GM18519 (cell line): ENCODE measurements around the gene SYNE4.

Experiments used
- ATAC-seq: cut with Tn5 transposase; IDR thresholded peaks from one replicate; pipeline ENCODE4 v1.9.1; 2021; ENCODE audit warnings: mild to moderate bottlenecking, moderate library complexity; ENCODE audit not compliant: unreplicated experiment, low FRiP score

SYNE4 gene

DNA sequence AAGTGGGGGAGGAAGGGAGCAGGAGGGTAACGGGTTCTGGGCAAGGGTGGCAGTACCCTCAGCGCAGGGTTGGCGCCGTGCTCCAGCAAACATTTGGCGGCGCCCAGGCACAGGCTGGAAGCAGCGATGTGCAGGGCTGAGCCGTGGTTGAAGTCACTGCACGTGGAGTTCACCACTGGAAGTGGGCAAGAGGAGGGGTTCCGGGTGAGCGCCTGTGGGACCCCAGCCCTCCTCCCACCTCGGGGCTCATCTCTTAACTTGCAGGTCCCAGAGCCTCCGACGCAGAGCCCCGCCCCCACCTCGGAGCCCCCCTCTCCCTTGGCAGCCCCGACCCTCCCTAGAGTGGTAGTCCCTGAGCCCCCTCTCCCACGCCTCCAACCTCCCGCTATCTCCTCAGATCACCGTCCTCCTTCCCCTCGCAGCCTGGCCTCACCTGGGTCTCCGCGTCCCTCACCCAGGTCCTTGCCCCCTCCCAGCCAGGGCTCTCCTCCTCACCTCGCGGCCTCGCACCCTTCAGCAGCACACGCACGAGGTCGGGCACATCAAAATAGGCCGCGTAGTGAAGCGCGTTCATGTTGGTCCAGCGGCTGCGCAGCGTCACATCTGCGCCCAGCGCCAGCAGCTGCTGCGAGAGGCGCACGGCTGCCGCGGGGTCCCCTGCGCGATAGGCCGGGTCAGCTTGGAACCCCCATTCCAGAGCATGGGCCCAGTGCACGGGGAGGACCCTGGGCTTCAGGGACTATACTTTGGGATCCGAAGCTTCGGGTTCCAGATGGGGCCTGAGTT, 17.7 kb upstream of the SYNE4 start:
- ATAC-seq: no peak

GRCh38 chr19:36025541-36025940, 16.9 kb upstream of the SYNE4 start:
- ATAC-seq: no peak

GRCh38 chr19:36023432-36023831, 14.8 kb upstream of the SYNE4 start:
- ATAC-seq: no peak

DNA sequence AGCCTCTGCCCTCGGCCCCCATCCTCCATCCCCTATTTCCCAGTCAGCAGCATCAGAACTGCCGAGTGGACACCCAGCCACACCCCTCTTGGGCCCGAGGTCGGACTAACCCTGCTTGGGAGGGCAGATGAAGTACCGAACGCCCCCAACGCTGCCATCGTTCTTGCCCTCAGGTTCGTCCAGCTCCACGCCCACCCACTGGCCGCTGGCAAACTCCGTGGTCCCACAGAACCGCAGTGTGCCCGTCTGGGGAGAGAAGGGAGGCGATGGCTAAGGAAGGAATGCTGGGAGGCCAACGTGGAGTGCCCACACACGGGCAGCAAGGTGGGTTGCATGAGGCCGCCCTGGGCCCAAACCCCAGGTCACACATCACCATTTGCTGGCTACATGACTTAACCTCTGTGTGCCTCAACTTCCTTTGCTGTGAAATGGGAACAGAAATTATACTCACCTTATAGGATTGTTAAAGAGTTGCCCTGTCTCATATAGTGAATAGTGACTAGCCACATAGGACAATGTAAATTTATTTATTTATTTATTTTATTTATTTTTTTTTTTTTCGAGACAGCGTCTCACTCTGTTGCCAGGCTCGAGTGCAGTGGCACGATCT, 10.6 kb upstream of the SYNE4 start:
- ATAC-seq: no peak

GRCh38 chr19:36014012-36014924, 5.7 kb upstream of the SYNE4 start, which contains the start of gene ALKBH6:
Gene ALKBH6 (minus strand): TSS chr19:36014213. CDS start chr19:36013397, 816 bp downstream.
- ATAC-seq: peak; percentile 81

DNA sequence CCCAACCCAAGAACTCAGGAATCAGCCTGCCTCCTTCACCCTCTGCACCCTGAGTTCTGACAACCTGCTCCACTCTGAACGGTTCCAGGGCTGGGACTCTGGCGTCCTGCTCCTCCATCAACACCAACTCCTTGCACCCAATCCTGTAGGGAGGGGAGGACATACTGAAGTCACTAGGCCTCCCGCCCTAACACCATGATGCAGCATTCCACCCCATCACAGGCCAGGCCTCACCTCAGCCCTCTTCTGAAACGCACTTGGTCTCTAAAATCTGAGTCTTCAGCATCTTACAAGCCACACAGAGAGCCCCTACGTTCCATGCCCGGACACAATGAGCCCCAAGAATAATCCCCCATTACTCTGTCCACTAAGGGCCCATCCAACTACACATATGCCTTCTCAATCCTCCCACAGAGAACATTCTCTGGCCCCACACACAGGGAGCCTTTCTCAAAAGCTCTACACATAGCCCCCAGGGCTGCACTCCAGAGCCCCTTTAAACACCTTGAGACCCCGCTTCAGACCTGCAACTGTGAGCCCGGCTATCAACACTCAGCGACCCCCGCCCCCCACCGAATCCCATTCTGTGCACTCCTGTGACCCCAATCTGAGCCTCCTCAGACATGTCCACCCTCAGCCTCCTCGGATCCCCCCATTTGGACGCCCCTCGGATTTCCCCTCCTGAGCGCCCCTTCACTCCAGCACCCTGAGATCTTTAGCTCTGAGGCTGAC, 4.8 kb upstream of the SYNE4 start:
- ATAC-seq: no peak

DNA sequence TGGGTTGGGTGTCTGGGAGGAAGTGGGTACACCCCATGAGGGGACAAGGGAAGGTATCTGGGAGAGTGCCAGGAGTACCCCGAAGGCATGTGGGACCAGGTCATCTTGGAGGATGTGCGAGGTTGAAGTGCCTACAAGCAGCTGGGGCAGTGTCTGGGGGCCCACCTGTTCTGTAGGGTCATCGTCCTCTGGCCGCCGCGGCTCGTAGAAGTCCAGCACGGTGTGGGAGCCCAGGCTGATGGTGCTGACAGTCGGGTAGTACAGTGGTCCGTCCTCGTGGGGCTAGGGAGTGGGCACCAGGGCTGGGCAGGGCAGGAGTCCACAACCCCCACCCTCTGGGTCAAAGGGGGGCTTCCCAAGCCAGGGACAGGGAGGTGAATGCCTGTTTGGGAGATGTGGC, 1.8 kb upstream of the SYNE4 start:
- ATAC-seq: no peak

DNA sequence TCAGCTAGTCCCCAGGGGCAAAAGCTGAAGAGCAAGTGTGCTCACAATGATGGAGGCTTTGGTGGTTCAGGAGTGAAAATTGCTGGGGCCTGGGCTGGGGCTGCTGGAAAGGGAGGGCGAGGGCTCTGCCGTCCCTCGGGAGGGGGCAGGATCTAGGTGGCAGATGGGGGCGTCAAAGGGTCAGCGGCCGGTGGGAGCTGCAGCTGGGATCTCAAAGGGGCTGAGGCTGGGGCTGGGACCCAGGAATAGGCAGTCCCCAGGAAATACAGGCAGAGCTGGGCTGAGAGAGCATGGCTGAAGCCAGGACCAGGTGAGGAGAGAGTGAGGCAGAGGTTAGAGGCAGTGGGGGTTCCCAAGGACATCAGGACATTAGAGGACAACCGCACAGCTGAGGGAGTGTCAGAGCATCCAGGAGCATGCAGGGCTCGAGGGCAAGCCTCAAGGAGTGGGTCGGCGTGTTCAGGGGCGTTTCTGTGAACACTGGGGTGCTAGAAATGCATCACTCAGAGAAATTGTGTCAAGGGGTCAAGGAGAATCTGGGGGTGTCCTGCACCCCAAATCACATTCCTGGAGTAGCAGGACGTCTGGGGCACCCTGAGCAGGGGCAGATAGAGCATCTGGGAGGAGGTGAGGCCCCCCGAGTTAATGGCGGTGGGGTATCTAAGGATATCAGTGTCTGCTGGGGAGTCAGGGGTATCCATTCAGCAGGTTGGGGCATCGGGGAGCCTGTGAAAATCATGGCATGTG, 1.2 kb upstream of the SYNE4 start:
- no peak for ATAC-seq

- no peak for ATAC-seq
Observed at GRCh38 chr19:36009220-36009619, 607 bp upstream of the SYNE4 start.

- no peak for ATAC-seq
Observed at GRCh38 chr19:36006955-36007354, 1.7 kb downstream of the SYNE4 start.

DNA sequence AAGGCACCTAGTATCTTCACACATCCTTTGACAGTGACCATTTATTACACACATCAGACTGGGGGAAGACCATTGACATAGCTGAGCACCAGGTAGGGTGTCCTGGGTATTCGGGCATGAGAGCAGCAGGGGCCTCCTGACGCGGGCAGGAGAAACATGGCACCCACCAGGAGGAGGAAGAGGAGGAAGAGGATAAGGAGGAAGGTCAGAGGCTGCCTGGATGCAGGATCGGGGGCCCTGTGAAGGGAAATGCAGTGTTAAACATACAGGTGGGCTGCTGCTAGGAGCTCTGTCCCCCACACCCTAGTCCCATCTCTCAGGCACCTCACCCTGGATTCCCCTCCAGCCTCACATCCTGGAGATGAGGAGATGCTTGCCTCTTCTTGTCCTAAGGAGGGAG, 5.3 kb downstream of the SYNE4 start:
- no peak for ATAC-seq

DNA sequence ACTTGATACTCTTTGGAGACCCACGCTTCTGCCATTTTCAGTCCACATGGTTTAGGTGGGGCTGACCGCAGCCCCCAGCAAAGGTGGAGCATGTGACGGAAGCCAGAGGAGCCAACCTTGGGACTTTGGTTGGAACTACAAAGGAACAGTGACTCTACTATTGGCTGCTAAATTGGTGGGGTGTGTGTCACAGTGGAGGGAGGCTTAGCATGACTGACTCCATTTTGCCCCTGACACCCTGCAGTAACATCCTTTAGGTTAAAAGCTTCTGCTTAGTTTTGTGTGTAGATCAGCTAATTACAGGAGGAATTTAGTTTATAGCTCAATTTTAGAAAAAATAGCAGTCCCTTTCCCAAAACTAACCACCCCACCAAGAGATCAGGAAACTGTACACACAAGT, 7.0 kb downstream of the SYNE4 start:
- ATAC-seq: no peak

DNA sequence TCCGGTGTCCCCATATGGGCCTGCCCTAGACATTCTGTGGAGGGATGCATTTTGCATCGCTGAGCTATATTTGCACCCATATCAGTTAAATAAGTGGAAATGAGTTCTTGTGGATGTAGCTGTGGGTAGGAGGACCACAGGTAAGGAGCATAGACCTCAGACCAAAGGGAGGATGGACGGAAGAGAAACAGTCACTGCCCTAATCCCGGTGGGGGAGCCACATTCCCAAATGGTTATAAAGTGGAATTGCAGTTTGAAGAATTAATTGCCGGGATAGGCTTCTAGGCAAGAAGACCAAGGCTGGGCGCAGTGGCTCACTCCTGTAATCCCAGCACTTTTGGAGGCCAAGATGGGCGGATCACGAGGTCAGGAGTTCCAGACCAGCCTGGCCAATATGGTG, 11.8 kb downstream of the SYNE4 start:
- no peak for ATAC-seq

DNA sequence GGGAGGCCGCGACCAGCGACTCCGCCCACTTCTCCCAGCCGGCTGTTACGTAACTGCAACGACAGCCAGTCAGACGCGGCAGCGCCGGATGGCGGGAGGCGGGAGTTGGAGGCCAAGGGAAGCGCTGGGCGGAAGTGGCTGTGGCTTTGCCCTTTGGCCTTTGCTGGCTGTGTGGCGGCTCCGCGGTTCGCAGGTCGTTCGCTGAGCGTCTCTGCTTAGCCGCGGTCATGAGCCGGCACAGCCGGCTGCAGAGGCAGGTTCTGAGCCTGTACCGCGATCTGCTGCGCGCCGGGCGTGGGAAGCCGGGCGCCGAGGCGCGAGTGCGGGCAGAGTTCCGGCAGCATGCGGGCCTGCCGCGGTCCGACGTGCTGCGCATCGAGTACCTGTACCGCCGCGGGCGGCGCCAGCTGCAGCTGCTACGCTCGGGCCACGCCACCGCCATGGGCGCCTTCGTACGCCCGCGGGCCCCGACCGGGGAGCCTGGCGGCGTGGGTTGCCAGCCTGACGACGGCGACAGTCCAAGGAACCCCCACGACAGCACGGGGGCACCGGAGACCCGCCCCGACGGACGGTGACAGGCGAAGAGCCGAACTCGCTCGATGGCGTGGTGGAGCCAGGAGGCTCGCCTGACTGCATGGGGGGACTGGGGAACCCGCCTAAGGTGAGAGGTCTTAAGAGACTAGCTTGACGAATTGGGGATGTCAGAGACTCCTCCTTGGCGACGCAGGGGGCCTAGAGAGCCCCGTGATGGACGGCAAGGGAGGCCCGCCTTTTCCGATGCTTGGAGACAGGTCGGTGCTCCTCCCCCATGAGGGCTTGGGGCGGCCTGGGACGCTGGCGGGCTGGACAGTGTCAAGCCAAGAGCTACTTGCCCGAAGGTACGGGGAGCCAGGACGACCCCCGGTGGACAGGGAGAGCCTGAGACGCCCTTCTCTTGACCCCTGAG, 13.3 kb downstream of the SYNE4 start, which contains the start of gene SDHAF1:
TSS of gene SDHAF1 (plus strand) at position 141 of the 946 bp plus-strand sequence. CDS start at position 228, 87 bp downstream.
- peak; percentile 70 for ATAC-seq

DNA sequence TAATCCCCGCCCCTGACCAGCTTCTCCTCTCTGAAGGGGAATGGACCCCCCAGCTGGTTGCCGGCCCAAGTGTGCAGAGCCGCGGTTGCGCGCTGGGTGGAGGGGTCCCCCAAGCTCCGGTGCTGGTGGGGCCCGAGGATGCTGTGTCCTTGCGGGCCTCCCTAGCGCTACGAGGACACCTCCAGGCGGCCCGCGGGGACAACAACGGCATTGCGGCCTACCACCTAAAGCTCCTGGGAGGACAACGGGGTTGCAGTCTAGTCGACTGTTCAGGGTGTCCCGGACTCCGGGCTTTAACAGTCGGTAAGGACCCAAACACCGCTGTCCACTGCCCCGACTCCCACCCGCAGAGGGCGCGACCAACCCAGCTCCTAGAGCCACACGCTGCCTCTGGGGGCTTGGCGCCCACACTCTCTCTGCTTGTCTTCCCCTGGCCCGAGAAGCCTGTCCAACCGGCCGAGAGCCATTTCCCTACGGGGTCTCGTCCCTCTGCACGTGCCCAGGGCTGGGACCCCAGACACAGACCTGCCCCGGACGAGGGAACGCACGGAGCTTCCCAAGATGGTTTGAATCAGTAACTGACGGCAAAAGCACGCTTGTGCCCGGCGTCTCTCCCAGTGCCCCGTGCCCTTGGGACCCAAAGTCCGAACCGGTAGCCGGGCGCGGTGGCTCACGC, 14.6 kb downstream of the SYNE4 start:
- no peak for ATAC-seq

DNA sequence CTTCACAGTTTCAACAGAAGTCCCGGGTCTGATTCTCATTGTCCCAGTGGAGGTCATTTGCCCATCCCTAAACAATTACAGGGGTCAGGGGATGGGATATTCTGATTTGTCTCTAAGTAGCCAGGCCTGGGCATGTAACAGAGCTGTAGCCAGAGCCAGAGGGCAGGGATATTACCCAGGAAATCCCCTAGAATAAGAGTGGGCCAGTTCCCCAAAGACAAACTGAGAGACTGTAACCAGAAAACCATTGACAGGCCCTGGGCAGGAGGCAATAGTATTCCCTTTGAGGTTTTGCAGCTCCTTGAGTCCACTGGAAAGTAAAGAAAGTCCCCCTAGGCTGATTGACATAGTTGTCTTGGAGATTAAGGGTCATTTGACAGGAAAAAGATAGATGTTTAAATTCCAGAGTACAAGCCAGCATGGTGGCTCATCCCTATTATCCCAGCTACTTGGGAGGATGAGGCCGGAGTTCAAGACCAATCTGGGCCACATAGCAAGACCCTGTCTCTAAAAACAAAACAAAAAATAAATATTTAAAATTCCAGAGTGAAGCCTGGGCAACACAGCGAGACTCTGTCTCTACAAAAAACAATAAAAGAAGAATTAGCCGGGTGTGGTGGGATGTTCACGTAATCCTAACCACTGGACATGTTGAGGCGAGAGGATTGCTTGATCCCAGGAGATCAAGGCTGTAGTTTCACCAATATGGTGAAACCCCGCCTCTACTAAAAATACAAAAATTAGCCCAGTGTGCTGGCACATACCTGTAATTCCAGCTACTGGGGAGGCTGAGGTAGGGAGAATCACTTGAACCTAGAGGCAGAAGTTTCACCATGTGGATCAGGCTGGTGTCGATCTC, 15.5 kb downstream of the SYNE4 start:
- ATAC-seq: no peak
